Stomach (tissue), 4 donors: ENCODE measurements around the gene SLBP.

Source experiments
- EP300 ChIP-seq: sonication (generic); formaldehyde crosslinking; IDR thresholded peaks from one replicate; pipeline ENCODE4 v1.6.1; 2017; ENCODE audit warnings: antibody characterized with exemption
- POLR2A ChIP-seq, 4 donors: fragments of 450-650 bp; IDR thresholded peaks; one replicate each; pipeline ENCODE4 v1.6.1; 2016; ENCODE audit warnings: antibody characterized with exemption in 4 of 4, control low read depth in 2 of 4, mild to moderate bottlenecking in 1 of 4, moderate library complexity in 1 of 4
- POLR2AphosphoS5 ChIP-seq, 3 donors: sonication (generic); formaldehyde crosslinking; IDR thresholded peaks; one replicate each; pipeline ENCODE4 v1.6.1; 2016; ENCODE audit warnings: antibody characterized with exemption in 3 of 3
- TF ChIP-seq, protein P1 (sequence below), 7 experiments: fragments of 450-650 bp in 4 of 7; fragments of 200-600 bp in 3 of 7; sonication (generic) in 3 of 7; IDR thresholded peaks; one replicate each; pipeline ENCODE4 v1.5.1; 2016 to 2019; ENCODE audit warnings: antibody characterized with exemption in 7 of 7, control low read depth in 2 of 7, mild to moderate bottlenecking in 1 of 7

DNA sequence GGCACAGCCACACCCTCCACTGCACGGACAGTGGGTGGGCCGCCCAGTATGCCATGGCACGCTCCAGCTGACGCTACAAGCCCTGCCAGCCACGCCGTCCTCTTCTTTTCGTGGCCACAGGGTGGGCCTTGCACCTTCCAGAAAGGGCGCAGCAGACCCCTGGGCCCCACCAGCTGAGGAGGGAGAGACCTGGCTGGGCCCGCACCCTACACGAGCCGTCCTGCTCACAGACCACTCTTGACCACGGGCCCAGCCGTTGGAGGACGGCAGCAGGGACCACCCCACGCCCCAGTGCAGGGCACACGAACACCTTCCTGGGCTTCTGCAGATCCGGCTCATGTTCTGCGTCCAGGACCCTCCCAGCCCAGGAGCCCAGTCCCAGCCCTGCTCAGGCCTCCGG is 55.1 kb downstream of the SLBP start:
- TF ChIP-seq, protein P1, sequence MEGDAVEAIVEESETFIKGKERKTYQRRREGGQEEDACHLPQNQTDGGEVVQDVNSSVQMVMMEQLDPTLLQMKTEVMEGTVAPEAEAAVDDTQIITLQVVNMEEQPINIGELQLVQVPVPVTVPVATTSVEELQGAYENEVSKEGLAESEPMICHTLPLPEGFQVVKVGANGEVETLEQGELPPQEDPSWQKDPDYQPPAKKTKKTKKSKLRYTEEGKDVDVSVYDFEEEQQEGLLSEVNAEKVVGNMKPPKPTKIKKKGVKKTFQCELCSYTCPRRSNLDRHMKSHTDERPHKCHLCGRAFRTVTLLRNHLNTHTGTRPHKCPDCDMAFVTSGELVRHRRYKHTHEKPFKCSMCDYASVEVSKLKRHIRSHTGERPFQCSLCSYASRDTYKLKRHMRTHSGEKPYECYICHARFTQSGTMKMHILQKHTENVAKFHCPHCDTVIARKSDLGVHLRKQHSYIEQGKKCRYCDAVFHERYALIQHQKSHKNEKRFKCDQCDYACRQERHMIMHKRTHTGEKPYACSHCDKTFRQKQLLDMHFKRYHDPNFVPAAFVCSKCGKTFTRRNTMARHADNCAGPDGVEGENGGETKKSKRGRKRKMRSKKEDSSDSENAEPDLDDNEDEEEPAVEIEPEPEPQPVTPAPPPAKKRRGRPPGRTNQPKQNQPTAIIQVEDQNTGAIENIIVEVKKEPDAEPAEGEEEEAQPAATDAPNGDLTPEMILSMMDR (IDR thresholded peaks at IDR 0.05), result no peak
- TF ChIP-seq POLR2A (IDR thresholded peaks at IDR 0.05) (no peak), EP300 (no peak), POLR2AphosphoS5 (IDR thresholded peaks at IDR 0.05) (no peak)
